Bronchial smooth muscle cell (primary cell): ENCODE results near the gene PGD. TPM values are rescaled to one million over a fixed set of nuclear protein-coding genes. Genes with fewer than 3 reads are reported as not detected.

Experiments
- total RNA-seq: library from RNA; depleted of rRNA; stranded (reverse); fragments of >200 nt; gene quantifications from 2 replicates; pipeline ENCODE4 v1.2.1, GENCODE V29; 2014

PGD gene
- total RNA-seq = 130 and 224 TPM in 2 replicates

DNA sequence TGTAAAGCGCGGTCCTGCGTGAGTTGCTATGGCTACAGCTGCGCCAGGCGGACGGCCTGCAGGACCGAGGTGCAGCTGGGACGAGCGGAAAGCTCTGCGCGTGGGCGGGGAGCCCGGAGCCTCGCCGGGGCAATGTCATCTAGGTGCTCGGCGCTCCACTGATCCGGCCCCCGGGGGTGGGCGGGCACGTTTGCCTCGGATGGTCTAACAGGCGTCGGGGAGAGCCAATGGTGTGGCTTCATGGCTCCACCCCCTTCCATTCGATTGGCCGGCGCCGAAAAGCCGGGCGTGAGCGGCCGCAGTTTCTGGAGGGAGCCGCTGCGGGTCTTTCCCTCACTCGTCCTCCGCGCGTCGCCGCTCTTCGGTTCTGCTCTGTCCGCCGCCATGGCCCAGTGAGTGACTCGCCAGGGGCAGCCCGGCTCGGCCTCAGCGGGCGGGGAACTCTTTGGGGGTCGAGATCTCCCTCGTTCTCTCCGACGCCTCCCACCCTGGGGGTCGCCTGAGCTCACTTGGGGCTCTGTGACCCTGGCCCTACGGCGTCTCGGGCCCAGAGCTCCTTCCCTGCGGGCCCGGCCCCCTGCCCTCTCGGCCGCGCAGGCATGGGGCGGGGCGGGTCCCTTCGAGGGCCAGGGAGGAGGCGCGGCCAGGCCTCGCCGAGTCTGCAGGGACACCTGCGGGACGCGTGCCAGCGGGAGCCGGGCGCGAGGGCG, at the start of gene PGD:
Gene PGD (plus strand): TSS at position 331 of the 710 bp plus-strand sequence. CDS start 54 bp downstream, at position 385.

DNA sequence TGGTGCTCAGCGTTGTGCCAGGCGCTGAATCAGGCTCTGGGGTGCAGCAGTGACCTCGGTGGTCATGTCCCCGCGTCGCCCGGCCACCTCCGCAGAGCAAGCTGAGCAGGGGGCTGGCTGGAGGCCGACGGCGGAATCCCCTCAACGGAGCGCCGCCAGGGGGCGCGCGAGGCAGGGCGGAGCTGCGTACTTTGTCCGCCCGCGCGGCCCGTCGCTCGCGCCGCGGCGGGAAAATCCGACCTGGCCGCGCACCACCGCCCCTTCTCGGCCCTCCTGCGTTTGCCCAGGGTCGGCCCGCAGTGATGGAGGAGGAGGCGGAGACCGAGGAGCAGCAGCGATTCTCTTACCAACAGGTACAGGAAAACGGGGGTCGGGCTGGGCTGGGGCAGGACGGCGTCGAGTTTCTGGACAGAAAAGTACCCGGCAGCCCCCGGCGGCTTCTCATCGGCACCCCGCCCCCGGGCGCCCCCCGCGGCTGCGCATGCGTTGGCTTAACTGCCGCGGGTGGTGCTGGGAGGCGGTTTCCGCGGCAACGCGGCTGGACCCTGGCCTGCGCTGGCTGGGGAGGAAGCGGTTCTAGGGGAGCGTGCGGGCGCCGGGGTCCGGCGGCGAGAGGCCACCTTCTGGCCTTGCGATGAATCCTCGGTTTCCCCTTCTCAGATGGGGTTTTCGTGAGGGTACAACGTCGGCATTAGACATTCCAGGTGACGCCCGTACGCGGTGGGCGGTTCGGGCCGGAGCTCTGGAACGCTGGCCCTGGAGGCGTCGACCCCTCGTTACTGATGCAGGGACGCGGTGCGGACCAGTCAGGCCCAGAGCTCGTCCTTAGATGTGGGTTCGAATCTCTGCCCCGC, 31.6 kb downstream of the PGD start, which contains the start of gene CENPS:
Gene CENPS (plus strand): TSS at position 218 of the 854 bp plus-strand sequence. CDS start 85 bp downstream, at position 303.

DNA sequence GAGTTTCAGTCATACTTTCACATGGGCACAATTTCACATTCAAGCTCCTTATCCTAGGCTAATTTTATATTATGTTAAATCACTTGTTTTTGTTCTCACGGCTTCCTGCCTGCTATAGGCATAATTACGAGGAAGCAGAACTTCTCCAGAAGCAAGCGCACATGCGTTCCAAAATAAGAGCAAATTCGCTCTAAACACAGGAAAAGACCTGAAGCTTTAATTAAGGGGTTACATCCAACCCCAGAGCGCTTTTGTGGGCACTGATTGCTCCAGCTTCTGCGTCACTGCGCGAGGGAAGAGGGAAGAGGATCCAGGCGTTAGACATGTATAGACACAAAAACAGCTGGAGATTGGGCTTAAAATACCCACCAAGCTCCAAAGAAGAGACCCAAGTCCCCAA, 50.9 kb downstream of the PGD start, which contains the start of gene CORT:
Gene CORT (plus strand): TSS at position 281 of the 400 bp plus-strand sequence. CDS start 193 bp downstream, outside the sequence.

Other genes with a start within 250 kb of the PGD start
- 18.3 and 22.6 TPM in 2 replicates for gene KIF1B, start 188.5 kb upstream of the PGD start, total RNA-seq
- 10.4 and 10.6 TPM in 2 replicates for gene CENPS, start 31.4 kb downstream of the PGD start, total RNA-seq
- 0.09 TPM in 1 of 2 replicates, not detected in the other for gene CORT, start 51.0 kb downstream of the PGD start, total RNA-seq
- 30.6 and 41.4 TPM in 2 replicates for gene DFFA, start 73.5 kb downstream of the PGD start, total RNA-seq
- gene PEX14, start 75.9 kb downstream of the PGD start, total RNA-seq = 9.8 and 11.5 TPM in 2 replicates